Measurements from ENCODE around the gene GJA4. TPM values are rescaled to one million over a fixed set of nuclear protein-coding genes. Genes with fewer than 3 reads are reported as not detected.
"Not testable (repeated sequence)": the region's sequence is repeated elsewhere in the genome, so short reads cannot be mapped to it uniquely, and the experiment has no call there.

The GJA4 gene
- total and polyA plus RNA-seq, 2 donors (not counting 1 experiment from before 2014, with no cell fraction given), result not detected

GRCh38 chr1:34816332-34816731 lies 23.5 kb downstream of the GJA4 start:
- H3K9me3 ChIP-seq (ENCODE audit: control insufficient read depth, insufficient read depth, low read depth, low read length), result no peaks in the 10 kb centered on the region
- H3K36me3 ChIP-seq (ENCODE audit: control insufficient read depth, insufficient read depth, low read length), result no peaks in the 10 kb centered on the region
- TF ChIP-seq CTCF (conservative IDR thresholded peaks at IDR 0.05 in 1 of 2, IDR thresholded peaks at IDR 0.05 in 1 of 2; ENCODE audit: low read depth in 1 of 2, low read length in 2 of 2) (no peak), EZH2 (IDR thresholded peaks at IDR 0.05; ENCODE audit: low read length, missing control alignments) (no peak)
- no peaks in the 10 kb centered on the region for H4K20me1 ChIP-seq (ENCODE audit: control insufficient read depth, extremely low read depth, insufficient read depth, low read length)
- H3K4me2 ChIP-seq (ENCODE audit: extremely low read depth, insufficient read depth, low read length), result no peak overlapping the region
- no peak overlapping the region for H2AFZ ChIP-seq (ENCODE audit: low read length)
- no peak overlapping the region for H3K27ac ChIP-seq (ENCODE audit: insufficient read depth, low read length)
- H3K79me2 ChIP-seq (ENCODE audit: control insufficient read depth, insufficient read depth, low read length), result no peaks in the 10 kb centered on the region
- H3K4me1 ChIP-seq (ENCODE audit: control insufficient read depth, extremely low read depth, insufficient read depth, low read length), result no peaks in the 10 kb centered on the region
- H3K4me3 ChIP-seq (replicated peaks in 1 of 4; ENCODE audit: control extremely low read depth in 1 of 4, insufficient read depth in 1 of 4, low read depth in 3 of 4, low read length in 4 of 4), result no peak overlapping the region
- no peaks in the 10 kb centered on the region for H3K27me3 ChIP-seq (ENCODE audit: control insufficient read depth, insufficient read depth, low read length)
- DNase-seq (ENCODE audit: low read depth in 2 of 2), result no peak
- no peak overlapping the region for H3K9ac ChIP-seq (ENCODE audit: insufficient read depth, low read length)

GRCh38 chr1:34816778-34817177 lies 24.0 kb downstream of the GJA4 start:
- Histone ChIP-seq H3K9ac (ENCODE audit: insufficient read depth, low read length) (no peak overlapping the region), H4K20me1 (ENCODE audit: control insufficient read depth, extremely low read depth, insufficient read depth, low read length) (no peaks in the 10 kb centered on the region), H3K79me2 (ENCODE audit: control insufficient read depth, insufficient read depth, low read length) (no peaks in the 10 kb centered on the region), H3K36me3 (ENCODE audit: control insufficient read depth, insufficient read depth, low read length) (no peaks in the 10 kb centered on the region), H3K9me3 (ENCODE audit: control insufficient read depth, insufficient read depth, low read depth, low read length) (no peaks in the 10 kb centered on the region), H3K27me3 (ENCODE audit: control insufficient read depth, insufficient read depth, low read length) (no peaks in the 10 kb centered on the region), H3K27ac (ENCODE audit: insufficient read depth, low read length) (no peak overlapping the region), H3K4me3 (replicated peaks in 1 of 4; ENCODE audit: control extremely low read depth in 1 of 4, insufficient read depth in 1 of 4, low read depth in 3 of 4, low read length in 4 of 4) (no peak overlapping the region), H3K4me1 (ENCODE audit: control insufficient read depth, extremely low read depth, insufficient read depth, low read length) (no peaks in the 10 kb centered on the region), H3K4me2 (ENCODE audit: extremely low read depth, insufficient read depth, low read length) (no peak overlapping the region), H2AFZ (ENCODE audit: low read length) (no peak overlapping the region)
- no peak for DNase-seq (ENCODE audit: low read depth in 2 of 2)
- TF ChIP-seq EZH2 (IDR thresholded peaks at IDR 0.05; ENCODE audit: low read length, missing control alignments), result no peak
- no peak for TF ChIP-seq CTCF (conservative IDR thresholded peaks at IDR 0.05 in 1 of 2, IDR thresholded peaks at IDR 0.05 in 1 of 2; ENCODE audit: low read depth in 1 of 2, low read length in 2 of 2)

- H4K20me1 ChIP-seq (ENCODE audit: control insufficient read depth, extremely low read depth, insufficient read depth, low read length); H3K4me1 ChIP-seq (ENCODE audit: control insufficient read depth, extremely low read depth, insufficient read depth, low read length); H3K9ac ChIP-seq (ENCODE audit: insufficient read depth, low read length); H3K4me2 ChIP-seq (ENCODE audit: extremely low read depth, insufficient read depth, low read length); H3K27me3 ChIP-seq (ENCODE audit: control insufficient read depth, insufficient read depth, low read length); H3K36me3 ChIP-seq (ENCODE audit: control insufficient read depth, insufficient read depth, low read length); H3K79me2 ChIP-seq (ENCODE audit: control insufficient read depth, insufficient read depth, low read length); H2AFZ ChIP-seq (ENCODE audit: low read length); H3K9me3 ChIP-seq (ENCODE audit: control insufficient read depth, insufficient read depth, low read depth, low read length); DNase-seq (ENCODE audit: low read depth in 2 of 2); H3K4me3 ChIP-seq (replicated peaks in 1 of 4; ENCODE audit: control extremely low read depth in 1 of 4, insufficient read depth in 1 of 4, low read depth in 3 of 4, low read length in 4 of 4); H3K27ac ChIP-seq (ENCODE audit: insufficient read depth, low read length): not testable (repeated sequence)
Observed at GRCh38 chr1:34818862-34819261, 26.1 kb downstream of the GJA4 start.

Measured in fibroblast of lung (primary cell).